Renal cortical epithelial cell (primary cell): ENCODE data around the gene PPARD. TPM values are rescaled to one million over a fixed set of nuclear protein-coding genes. Genes with fewer than 3 reads are reported as not detected.
"Not testable (repeated sequence)": the region's sequence is repeated elsewhere in the genome, so short reads cannot be mapped to it uniquely, and the experiment has no call there.

Experiments
- DNase-seq: peaks from one replicate; pipeline ENCODE4 v3.0.0-alpha.2; 2011; ENCODE audit warnings: low read depth
- total RNA-seq: library from RNA; depleted of rRNA; stranded (reverse); fragments of >200 nt; gene quantifications from 2 replicates; pipeline ENCODE4 v1.2.3, GENCODE V29; 2014

Gene PPARD
- total RNA-seq, 1 donor from 2014 or later = 14.3 TPM

DNA sequence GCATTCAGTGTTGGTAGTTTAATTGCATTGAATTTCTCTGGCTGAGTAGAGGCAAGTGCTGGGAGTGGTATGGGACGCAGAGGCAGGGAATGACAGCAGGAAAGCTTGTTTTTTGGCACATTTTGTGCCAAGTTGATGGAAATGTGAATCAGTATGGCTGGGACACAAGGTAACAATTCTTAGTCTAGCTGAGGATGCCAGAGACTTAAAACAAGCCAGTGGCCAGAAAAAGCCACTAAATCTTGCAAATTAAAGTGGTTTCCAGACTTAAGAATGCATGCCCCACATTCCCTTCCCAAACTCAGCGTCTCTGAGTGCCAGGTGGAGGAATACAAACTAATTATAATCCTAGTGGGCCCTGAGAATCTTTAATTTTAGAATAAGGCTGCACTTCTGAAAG is 35.9 kb downstream of the PPARD start:
- DNase-seq = no peak

DNA sequence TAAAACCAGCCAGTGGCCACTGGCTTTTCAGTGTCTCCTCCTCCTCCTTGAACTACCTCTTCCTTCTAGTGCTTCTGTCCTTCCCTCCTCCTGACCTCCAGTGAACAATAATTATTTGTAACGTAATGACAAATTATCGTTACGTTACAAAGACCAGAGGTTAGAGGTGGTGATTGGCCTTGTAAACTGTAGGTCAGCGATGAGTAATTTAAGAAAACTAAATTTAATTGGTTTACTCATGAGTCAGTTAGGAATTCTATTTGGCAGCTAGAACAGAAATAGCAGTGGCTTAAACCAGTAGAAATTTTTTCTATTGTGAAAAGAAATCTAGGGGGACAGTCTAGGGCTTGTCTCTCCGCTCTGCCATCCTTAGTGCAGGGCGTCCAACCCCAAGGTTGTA is 38.8 kb downstream of the PPARD start:
- DNase-seq = no peak

DNA sequence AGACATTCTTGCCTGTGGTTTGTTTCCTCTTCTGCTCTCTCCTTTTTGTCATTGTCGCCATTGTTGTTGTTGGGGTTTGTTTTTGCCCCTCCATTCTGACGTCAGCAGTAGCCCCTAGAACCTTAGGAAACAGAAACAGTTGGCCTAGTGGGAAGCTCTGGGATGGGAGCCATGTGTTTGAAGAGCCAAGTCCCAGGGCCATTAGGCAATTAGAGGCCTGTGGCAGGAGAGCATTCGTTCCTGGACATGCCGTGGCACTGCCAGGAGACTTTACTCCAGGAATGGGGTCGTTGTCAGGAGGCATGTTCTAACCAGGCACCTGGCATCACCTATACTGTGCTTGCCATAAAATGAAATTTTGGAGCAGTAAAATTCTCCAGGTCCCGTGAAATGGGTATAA is 39.7 kb downstream of the PPARD start:
- no peak for DNase-seq

DNA sequence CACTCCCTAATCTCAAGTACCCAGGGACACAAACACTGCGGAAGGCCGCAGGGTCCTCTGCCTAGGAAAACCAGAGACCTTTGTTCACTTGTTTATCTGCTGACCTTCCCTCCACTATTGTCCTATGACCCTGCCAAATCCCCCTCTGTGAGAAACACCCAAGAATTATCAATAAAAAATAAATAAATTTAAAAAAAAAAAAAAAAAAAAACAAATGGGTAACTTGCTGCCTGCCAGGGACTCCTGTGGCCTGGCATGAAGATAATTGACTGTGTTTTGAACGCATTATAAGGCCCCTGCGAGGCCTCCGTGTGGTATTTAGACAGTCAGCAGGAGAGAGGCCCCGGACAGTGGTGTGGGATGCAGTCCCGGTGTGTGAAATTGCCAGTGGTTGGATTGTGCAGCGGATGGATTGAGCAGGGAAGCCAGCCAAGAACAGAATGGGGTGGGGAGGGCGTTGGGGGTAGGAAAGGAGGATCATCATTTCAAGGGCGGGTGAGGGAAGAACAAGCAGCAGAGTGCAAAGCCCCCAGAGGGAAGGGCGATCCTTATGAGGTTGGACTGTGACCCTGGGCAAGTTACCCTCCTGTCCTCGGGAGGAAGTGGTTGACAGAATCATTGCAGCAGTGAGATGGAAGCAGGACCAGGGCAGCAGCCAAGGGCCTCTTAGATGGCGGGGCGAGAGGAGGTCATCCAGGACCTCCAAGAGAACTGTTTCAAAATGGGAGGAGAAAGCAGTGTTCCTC is 43.3 kb downstream of the PPARD start:
- DNase-seq = no peak

DNA sequence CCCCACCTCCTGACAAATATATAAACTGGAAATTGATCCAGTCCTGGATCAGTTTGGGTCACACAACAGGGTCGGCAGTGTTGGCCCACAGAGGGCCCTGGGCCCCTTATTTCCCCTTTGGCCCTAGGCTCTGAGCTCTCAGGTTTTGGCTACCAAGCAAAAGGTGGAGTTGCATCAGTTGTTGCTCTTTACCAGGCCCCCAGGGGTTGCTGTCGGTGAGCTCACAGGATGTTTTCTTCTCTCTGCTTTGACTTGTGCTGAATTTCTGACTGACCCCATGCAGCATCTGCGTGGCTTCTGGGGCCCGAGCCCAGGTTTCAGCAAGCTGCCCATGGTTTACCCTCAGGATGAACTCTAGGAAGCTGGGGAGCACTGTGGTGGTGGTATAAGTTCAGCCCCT is 44.6 kb downstream of the PPARD start:
- DNase-seq = no peak

DNA sequence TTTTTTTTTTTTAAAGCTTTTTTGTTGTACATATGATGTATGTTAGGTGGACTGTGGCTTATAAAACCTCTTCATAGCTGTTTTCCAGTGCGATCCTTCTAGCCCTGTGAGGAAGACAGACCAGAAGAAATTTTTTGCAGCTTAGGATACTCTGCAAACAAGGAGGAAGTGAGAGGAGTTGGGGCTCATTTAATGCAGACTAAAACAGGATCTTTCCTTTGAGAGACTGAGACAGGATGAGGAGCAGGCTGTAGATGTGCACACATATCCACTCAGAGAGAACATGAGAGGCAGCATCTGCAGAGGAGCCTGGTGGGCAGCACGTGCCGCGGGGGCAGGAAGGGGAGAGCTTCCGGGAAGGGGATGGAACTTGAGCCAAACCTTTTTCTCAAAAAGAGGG is 45.7 kb downstream of the PPARD start:
- DNase-seq = no peak

DNA sequence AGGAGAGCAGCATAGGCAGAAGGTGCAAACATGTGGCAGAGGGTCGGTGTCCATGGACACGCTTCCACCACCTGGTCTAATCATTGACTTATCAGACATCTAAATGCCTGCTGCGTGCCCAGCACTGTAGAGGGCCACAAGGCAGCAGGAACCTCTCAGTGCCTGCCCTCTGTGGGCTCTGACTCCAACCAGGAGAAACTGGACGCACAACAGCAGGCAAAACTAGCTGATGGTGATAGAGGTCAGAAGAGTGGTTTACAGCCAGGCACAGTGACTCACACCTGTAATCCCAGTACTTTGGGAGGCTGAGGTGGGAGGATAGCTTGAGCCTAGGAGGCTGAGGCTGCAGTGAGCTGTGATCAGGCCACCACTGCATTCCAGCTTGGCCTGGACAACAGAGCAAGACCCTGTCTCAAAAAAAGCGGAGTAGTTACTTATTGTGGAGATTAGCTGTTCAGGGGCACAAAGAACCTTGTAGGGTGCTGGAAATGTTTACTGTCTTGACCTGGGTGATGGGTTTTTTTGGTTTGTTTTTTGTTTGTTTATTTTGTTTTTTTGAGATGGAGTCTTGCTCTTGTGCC is 46.5 kb downstream of the PPARD start:
- DNase-seq = peak; percentile 30

DNA sequence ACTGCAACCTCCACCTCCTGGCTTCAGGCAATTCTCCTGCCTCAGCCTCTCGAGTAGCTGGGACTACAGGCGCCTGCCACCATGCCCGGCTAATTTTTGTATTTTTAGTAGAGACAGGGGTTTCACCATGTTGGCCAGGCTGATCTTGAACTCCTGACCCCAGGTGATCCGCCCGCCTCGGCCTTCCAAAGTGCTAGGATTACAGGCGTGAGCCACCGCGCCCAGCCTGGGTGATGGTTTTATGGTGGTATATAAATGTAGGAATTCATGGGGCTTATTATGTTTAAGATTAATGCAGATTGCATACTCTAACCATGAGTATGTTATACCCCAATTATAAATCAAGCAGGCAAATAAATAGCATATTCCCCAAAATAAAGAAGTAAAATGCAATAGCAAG is 47.0 kb downstream of the PPARD start:
- DNase-seq = not testable (repeated sequence)

DNA sequence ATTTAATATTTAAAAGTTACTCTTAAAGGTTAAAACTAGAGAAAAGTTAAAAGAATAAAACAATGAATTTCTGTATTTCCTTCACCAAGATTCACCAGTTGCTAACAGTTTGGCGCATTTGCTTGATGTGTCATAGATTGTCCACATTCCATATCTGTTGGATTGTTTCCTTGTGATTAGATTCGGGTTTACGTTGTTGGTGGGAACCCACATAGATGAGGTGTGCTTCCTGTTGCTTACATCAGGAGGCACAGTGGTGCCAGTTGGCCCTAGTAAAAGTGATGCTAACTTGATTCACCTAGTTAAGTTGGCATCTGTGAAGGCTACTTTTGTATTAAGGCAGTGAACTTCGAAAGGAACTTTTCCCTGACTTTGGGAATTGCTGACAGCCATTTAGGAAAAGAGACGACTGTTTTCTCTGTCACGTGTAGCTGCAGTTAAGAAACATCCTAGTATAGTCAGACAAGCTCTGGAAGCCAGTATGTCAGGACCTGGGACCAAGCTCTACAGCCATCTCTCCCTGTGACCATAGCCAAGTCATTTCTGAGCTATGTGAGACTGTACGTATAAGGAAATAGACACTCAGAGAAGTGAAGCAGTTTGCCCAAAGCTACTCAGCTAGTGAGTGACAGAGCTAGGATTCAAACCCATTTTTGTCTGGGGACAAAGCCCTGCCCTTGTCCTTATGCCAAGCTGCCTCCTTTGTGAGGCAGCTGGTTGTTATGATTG is 49.0 kb downstream of the PPARD start:
- peak; percentile 95 for DNase-seq

DNA sequence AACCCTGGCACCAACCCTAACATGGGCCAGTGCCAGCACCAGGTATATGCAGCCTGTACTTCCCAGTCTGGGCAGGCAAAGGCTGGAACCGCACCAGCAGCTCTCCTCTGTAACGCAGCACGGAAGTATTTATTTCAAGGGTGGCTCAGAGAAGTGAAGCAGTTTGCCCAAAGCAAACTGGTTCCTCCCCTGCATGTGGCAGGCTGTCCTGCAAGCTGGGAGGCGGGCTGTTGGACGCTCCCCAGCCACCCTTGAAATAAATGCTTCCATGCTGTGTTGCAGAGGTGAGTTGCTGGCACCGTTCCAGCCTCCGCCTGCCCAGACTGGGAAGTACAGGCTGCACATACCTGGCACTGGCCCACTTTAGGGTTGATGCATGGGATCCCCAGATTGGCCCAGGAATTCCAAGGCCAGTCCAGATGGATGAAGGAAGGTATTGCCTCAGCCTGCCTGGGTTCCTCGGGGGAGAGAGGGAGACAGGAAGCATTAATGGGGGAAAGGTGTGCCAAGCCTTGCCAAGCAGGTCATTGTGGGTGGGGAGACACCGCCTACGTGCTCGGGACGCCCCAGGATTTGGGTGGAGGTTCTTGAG is 49.8 kb downstream of the PPARD start:
- DNase-seq = peak; percentile 61

DNA sequence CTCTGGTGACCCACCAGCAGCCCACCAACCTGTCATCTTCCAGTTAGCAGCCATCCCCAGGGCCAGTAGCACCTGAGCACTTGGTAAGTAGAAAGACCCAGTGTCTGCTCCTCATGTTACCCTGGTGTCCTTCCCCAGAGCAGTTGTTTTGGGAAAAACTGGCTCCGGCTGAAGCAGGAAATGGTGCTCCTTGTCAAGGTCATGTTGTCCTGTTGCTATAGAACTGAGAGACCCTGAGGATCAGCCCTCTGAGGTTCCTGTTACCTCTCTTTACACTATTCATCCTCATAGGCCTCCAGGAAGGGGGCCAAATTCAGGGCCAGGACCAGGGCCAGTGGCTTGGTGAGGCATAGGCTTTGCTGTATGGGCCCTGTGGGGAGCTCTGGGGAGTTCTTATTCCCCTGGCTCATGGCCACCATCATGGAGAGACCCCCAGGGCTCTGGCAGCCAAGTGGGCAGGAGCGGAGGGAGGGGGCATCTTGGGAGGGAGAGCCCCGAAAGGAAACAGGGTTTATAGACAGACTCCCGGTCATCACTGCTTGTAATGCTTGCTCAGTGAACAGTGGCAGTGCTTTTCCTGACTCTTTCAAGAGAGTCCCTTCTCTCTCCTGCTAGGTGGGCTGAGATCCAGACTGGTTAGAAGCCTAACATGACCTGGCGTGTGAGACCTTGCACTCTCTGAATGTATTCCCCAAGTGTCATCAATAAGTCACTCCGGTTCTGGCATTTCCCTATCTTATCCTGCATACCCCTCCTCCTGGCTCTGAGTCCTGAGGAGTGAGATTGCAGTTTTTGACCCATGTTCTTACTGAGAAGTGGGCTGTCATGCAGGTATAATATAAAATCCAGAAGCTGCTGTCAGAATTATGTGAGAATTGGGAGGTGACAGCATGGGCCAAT is 50.7 kb downstream of the PPARD start:
- DNase-seq = no peak

DNA sequence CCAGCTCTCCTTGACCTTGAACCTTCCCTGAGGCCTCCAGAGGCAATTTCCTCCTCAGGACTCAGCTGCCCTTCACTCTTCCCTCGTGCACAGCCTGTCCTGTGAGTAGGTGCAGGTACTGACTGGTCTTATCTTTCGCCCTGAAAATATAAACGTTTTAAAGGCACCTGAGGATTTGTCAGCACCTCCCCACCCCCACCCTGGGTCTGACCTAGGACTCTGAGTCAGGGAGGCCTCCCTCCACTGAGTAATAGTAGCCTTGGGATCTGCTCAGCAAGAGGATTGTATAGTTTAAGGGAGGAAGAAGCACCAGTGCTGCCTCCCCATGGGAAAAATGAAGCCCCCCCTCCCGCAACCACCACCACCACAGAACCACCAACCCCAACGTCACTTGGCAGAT is 54.6 kb downstream of the PPARD start:
- peak; percentile 65 for DNase-seq

DNA sequence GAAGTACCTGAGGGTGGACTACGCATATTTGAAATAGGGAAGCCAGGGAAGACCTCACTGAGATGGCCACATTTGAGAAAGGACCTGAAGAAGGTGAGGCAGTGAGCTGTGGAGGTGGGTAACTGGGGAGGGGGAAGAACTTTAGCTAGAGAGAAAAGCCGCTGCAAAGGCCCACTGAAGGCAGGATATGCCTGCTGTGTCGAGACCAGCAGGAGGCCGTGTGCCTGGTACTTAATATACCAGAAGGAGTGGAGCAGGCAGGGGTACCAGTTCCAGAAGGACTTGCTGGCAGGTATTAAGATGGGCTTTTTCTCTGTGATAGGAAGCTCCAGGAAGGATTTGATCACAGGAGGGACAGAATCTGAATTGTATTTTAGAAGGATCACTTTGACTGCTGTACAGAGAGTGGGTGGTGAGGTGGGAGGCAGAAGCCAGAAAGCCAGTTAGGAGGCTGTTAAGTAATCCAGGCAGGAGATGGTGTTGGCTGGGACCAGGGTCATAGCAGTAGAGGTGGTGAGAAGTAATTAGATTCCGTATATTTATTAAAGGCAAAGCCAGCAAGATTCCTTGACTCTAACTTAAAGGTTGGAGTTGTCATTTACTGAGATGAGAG is 55.6 kb downstream of the PPARD start:
- DNase-seq = no peak

DNA sequence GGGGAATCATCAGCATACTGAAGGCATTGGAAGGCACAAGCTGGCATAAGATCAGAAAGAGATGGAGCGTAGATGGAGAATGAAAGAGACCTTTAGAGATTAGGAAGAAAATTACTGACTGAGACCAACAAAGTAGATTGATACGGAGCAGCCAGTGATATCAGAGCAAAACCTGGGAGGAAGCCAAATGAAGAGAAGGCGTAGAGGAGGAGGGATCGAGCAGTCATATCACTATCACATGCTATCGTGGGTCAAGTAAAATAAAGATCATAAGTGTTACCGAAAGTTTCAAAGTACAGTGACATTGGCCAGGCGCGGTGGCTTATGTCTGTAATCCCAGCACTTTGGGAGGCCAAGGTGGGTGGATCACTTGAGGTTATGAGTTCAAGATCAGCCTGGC is 56.2 kb downstream of the PPARD start:
- DNase-seq = no peak

DNA sequence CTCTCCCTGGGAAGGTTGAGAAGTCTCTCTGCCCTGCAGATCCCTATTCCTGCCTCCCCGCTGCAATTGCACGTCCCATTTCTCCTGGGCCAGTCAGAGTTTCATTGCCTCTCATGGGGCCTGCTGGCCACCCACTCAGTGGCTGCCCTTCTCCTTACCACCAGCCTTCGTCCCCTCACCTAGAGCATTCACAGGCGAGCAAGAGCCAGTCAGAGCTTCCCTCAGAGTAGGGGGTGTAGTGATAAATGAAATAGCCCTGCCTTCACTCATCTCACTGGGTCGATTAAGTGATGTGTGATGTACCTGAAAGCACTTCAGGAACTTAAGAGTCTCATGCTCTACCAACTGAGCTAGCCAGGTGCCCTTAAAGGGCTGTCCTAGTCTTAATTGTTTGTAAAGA is 57.8 kb downstream of the PPARD start:
- DNase-seq = no peak

DNA sequence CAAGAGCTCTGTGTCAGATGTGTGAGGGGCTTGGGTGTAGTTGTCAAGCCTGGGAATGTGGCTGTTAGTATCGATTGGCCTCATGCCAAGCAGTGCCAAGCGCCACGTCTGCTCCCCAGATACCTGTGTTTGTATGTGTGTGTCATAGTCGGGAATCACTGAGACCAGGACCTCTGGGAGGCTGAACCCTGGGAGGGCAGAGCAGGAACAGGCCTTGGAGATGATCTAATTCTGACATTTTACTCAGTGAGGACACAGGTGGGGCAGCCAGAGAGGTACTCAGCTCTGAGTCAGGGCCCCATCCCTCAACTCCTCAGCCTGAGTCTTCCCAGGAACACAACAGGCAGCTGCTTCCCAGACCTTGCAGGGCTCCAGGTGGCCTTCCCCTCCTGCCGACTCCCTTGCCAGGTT is 58.5 kb downstream of the PPARD start:
- peak; percentile 92 for DNase-seq

DNA sequence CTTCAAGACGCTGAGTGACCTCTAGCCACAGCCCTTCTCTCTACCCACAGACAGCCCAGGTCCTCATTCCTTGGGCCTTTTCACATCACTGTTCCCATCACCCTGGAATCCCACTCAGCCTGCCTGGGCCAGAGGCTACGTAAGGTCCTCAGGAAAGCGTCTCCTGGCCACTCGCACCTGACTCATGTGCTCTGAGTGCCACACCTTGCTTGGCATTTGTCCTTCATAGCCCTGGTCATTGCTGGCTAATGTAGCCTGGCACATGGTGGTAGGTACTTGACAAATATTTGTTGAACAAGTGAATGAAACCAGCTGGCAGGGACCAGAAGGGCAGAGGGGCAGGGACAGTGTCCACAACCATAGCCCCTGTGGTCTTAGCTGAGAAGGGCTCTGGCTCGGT is 59.2 kb downstream of the PPARD start:
- DNase-seq = peak; percentile 53

DNA sequence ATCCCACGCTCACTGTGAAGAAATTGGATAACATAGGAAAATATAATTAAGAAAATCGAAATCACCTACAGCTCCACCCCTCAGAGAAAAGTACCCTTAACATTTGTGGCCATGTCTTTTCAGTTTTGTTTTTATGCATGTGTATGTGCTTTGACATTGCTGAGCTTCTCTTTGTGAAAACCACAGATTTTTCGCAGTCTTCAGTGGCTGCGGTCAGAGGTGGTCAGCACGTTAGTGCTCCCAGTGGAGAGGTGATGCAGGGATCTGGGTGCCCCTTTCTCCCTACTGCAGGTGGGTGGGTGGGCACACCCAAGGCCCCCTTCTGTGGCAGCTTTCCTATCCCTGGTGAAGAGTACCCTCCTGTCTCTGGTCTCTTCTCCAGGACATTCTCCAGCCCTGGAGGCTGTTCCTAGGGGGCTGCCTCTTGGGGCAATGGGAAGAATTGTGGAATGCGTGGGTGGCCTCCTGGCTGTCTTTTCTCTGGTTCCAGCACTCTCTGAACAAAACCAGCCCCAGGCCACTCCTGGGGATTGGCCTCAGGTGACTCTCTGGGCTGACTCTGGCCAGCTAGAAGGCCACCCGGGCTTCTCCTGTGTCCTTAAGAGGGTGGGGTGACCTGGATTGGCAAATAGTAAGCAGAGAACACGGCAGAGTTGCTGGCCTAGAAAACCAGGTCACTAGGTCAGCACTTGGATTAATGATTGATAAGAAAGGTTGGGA is 59.9 kb downstream of the PPARD start:
- peak; percentile 97 for DNase-seq

DNA sequence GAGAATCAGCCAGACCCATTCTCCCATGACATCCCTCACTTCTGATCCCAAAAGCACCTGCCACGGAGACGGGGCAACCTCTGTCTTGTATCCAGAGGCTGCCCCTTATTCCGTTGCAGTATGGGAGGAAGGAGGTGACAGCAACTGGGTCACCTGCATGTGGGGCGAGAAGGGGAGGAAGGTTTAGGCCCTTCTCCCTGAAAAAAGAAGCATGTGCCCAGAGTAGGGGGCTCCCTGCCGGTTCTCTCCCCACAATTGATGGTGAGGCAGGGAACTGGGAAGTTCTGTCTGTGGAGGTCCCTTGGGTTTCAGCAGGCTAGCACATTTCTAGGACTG is 60.5 kb downstream of the PPARD start:
- DNase-seq = no peak

DNA sequence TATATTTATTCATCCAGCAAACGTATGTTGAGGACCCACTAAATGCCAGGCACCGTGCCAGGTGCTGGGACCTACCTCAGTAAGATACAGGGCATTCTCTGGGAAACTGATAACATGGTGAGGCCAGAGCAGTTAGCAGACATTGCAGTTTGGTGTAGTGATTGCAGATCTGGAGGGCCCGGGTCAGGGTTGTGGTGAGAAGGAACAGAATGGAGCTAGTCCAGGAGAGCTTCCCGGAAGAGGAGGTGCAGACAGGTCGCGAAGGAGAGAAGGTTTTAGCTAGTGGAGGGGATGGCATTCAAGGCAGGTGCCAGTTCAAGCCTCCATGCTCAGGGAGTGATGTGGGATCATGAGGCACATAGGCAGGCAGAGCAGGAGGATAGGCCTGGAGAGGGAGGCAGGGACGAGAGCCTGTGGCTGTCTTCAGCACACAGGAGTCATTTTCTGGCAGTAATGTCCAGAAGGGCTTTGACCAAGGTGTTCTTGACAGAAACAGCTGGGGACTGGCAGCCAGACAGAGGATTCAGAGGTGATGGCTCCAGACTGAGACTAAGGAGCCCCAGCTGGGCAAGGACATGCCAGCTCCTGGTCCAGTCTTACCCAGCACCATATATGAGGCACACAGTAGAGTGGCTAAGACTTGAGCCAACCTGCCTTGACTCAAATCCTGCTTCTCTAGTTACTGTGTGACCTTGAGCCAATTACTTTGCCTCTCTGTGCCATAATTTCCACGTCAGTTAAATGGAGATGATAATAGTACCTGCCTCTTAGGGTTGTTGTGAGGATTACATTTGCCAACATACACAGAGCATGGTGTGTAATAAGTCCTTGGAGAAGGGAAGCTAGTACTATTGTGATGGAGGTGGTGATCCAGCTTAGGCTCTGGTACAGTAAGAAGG is 61.4 kb downstream of the PPARD start:
- DNase-seq = no peak
